IMR-90 (cell line): ENCODE measurements around the gene CCR8.

Source experiments
- CEBPB ChIP-seq: IDR thresholded peaks from 2 replicates; pipeline ENCODE4 v1.6.1; 2012; ENCODE audit warnings: low read depth, low read length, improper control_type of control experiment
- CTCF ChIP-seq: conservative IDR thresholded peaks from 2 replicates; pipeline ENCODE4 v1.5.1; 2012; ENCODE audit warnings: mild to moderate bottlenecking, low read depth, low read length, improper control_type of control experiment
- ELK1 ChIP-seq: fragments of 150-350 bp; IDR thresholded peaks from 2 replicates; pipeline ENCODE4 v1.6.1; 2016; ENCODE audit warnings: low read depth, mild to moderate bottlenecking, low read length, moderate library complexity, borderline replicate concordance
- MAFK ChIP-seq: IDR thresholded peaks from 2 replicates; pipeline ENCODE4 v1.6.1; 2012; ENCODE audit warnings: low read depth, low read length, improper control_type of control experiment
- POLR2A ChIP-seq: IDR thresholded peaks from 2 replicates; pipeline ENCODE4 v1.6.1; 2012; ENCODE audit warnings: mild to moderate bottlenecking, low read depth, low read length
- RAD21 ChIP-seq: IDR thresholded peaks from 2 replicates; pipeline ENCODE4 v1.6.1; 2012; ENCODE audit warnings: low read length, improper control_type of control experiment
- RCOR1 ChIP-seq: IDR thresholded peaks from 2 replicates; pipeline ENCODE4 v1.6.1; 2012; ENCODE audit warnings: mild to moderate bottlenecking, low read length, improper control_type of control experiment; ENCODE audit not compliant: insufficient replicate concordance
- RFX5 ChIP-seq: IDR thresholded peaks from 2 replicates; pipeline ENCODE4 v1.8.0; 2012; ENCODE audit warnings: low read depth, mild to moderate bottlenecking, low read length, moderate library complexity

DNA sequence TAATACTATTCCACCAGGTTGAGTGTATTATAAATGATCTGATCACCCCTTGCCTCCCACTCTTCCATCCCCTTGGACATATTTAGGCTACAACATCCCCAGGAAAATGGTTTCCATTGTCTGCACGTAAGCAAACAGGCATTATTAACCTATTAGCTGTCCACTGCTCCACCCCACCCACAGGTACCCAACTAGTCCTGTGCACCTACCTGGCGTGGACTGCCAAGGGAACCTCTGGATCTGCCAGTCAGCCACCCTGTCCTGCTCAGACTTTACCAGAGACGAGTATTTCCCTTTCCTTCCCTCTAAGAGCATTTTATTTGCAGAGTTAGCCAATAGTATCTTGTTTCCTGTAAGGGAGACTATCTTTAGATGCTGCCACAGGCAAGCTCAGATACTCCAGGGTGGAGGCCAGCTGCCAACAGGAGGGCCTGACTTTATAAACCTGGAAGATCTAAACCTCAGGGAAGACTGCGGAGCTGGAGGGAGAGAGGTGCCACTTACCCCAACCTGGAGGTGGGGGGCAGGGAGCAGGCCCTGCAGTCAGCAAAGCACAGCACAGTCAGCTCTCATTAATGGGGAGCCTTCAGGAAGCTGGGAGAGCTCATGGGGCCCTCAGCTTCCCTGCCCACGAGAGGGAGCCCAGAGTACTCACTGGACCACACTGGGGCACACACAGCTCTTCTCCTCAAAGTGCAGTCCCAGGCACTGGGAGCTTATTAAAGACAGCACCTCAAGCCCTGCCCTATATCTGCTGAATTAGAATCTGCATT, 49.6 kb upstream of the CCR8 start, which contains the start of gene CX3CR1:
- TF ChIP-seq CTCF (no peak), POLR2A (no peak), MAFK (no peak), CEBPB (no peak), RCOR1 (no peak), RAD21 (no peak), RFX5 (no peak), ELK1 (no peak)
